HepG2 (cell line): ENCODE measurements around the gene BCAR3. TPM values are rescaled to one million over a fixed set of nuclear protein-coding genes. Genes with fewer than 3 reads are reported as not detected.

Source experiments
- ATAC-seq: fragments of 200-7000 bp; cut with Tn5 transposase; 3 replicates; pipeline ENCODE4 v1.9.1; 2020; ENCODE audit warnings: mild to moderate bottlenecking, moderate library complexity
- BruUV-seq: library from RNA; stranded (reverse); fragments of 400-500 nt; replicated peaks from 2 replicates; lab custom pipeline; 2021; lab: Mats Ljungman, UMichigan
- CTCF ChIA-PET: fragments of 300-600 bp; formaldehyde crosslinking; extraction: SDS; loops from one replicate; lab custom pipeline; 2021; ENCODE audit warnings: low total read pairs, inconsistent platforms, low intra/inter-chr PET ratio; lab: Yijun Ruan, JAX
- POLR2A ChIA-PET: fragments of 350-600 bp; sonication (Branson Sonifier 250); formaldehyde crosslinking; loops from one replicate; lab custom pipeline; 2020; ENCODE audit warnings: antibody characterized with exemption, inconsistent platforms; lab: Yijun Ruan, JAX
- DNase-seq: peaks from one replicate; pipeline ENCODE4 v3.0.0-alpha.2; 2015; ENCODE audit warnings: low spot score
- FAIRE-seq: peaks from 3 replicates; lab custom pipeline; 2011; peaks lifted over from hg19 to GRCh38; lab: Jason Lieb, UNC
- H2AFZ ChIP-seq: one replicate; pipeline ENCODE4 v1.6.1; 2011; ENCODE audit warnings: low read length, inconsistent platforms
- H3K27ac ChIP-seq: fragments of 300-600 bp; 3 replicates; pipeline ENCODE4 v1.8.0; 2011; ENCODE audit warnings: mixed run types, mild to moderate bottlenecking, mixed read lengths, low read length, inconsistent platforms; ENCODE audit not compliant: insufficient read depth; ENCODE audit errors: extremely low read length
- H3K27me3 ChIP-seq, 2 experiments: fragments of 200-600 bp in 1 of 2; 2 replicates in 1 of 2; 3 replicates in 1 of 2; pipeline versions ENCODE4 v1.6.0 to v1.8.0; 2011; ENCODE audit warnings: low read length in 2 of 2, mild to moderate bottlenecking in 2 of 2, moderate library complexity in 2 of 2, inconsistent platforms in 1 of 2; ENCODE audit not compliant: insufficient read depth in 2 of 2, control insufficient read depth in 1 of 2
- H3K36me3 ChIP-seq, 2 experiments: fragments of 200-600 bp in 1 of 2; replicated peaks in 1 of 2; 2 replicates in 1 of 2; 3 replicates in 1 of 2; pipeline versions ENCODE4 v1.5.1 to v1.8.0; 2011; ENCODE audit warnings: low read length in 2 of 2, inconsistent platforms in 1 of 2; ENCODE audit not compliant: insufficient read depth in 2 of 2, control insufficient read depth in 1 of 2
- H3K4me1 ChIP-seq: 2 replicates; pipeline ENCODE4 v1.5.1; 2012; ENCODE audit warnings: low read length, inconsistent platforms; ENCODE audit not compliant: insufficient read depth
- H3K4me2 ChIP-seq: 2 replicates; pipeline ENCODE4 v1.6.0; 2011; ENCODE audit warnings: low read depth, low read length, inconsistent platforms
- H3K4me3 ChIP-seq, 3 experiments: fragments of 200-600 bp in 1 of 3; sonication (generic), shearing (Covaris generic) in 1 of 3; replicated peaks in 1 of 3; 2 replicates each; pipeline ENCODE4 v1.5.1; 2011 to 2016; ENCODE audit warnings: low read length in 3 of 3, inconsistent platforms in 2 of 3, low read depth in 2 of 3, mild to moderate bottlenecking in 2 of 3, control low read depth in 1 of 3, mixed read lengths in 1 of 3; ENCODE audit not compliant: insufficient read depth in 1 of 3
- H3K79me2 ChIP-seq: one replicate; pipeline ENCODE4 v1.6.1; 2011; ENCODE audit warnings: low read length, inconsistent platforms; ENCODE audit not compliant: insufficient read depth
- H3K9ac ChIP-seq: 2 replicates; pipeline ENCODE4 v1.6.0; 2011; ENCODE audit warnings: mild to moderate bottlenecking, low read depth, low read length, inconsistent platforms; ENCODE audit not compliant: insufficient read depth
- H3K9me3 ChIP-seq: 2 replicates; pipeline ENCODE4 v1.5.1; 2012; ENCODE audit warnings: mild to moderate bottlenecking, low read length
- H4K20me1 ChIP-seq: 2 replicates; pipeline ENCODE4 v1.6.0; 2011; ENCODE audit warnings: inconsistent platforms, mild to moderate bottlenecking, low read length, moderate library complexity; ENCODE audit not compliant: insufficient read depth
- AHR ChIP-seq: IDR thresholded peaks from 2 replicates; pipeline ENCODE4 v1.6.1; 2018; ENCODE audit warnings: missing genetic modification reagents, missing compliant biosample characterization
- HNRNPH1 ChIP-seq: fragments of 200-400 bp; formaldehyde crosslinking; optimal IDR thresholded peaks from 2 replicates; pipeline ENCODE3; 2017; ENCODE audit warnings: mild to moderate bottlenecking, low read depth, low read length
- MAZ ChIP-seq, 2 experiments: sonication (generic) in 1 of 2; formaldehyde crosslinking in 1 of 2; IDR thresholded peaks; 2 replicates each; pipeline versions ENCODE4 v1.5.0 to v1.6.1; 2012 to 2020; ENCODE audit warnings: low read depth in 2 of 2, mild to moderate bottlenecking in 2 of 2, borderline replicate concordance in 1 of 2, improper control_type of control experiment in 1 of 2, low read length in 1 of 2, missing genetic modification reagents in 1 of 2, moderate library complexity in 1 of 2
- MIER2 ChIP-seq: IDR thresholded peaks from 2 replicates; pipeline ENCODE4 v1.6.1; 2016; ENCODE audit warnings: missing biosample characterization, missing genetic modification reagents
- NFIC ChIP-seq: IDR thresholded peaks from 2 replicates; pipeline ENCODE4 v1.6.1; 2012; ENCODE audit warnings: mild to moderate bottlenecking, low read length, inconsistent platforms
- RNF219 ChIP-seq: sonication (generic); formaldehyde crosslinking; IDR thresholded peaks from 2 replicates; pipeline ENCODE4 v1.5.0; 2020; ENCODE audit warnings: mild to moderate bottlenecking, missing genetic modification reagents
- TAF1 ChIP-seq: sonication (generic); formaldehyde crosslinking; IDR thresholded peaks from 2 replicates; pipeline ENCODE4 v1.4.0; 2020; ENCODE audit warnings: missing genetic modification reagents
- TAF15 ChIP-seq: fragments of 200-400 bp; formaldehyde crosslinking; IDR thresholded peaks from one replicate; pipeline ENCODE4 v1.6.1; 2018; ENCODE audit warnings: mild to moderate bottlenecking, low read depth, low read length; ENCODE audit not compliant: poor library complexity, severe bottlenecking
- ZMAT5 ChIP-seq: sonication (generic); formaldehyde crosslinking; IDR thresholded peaks from 2 replicates; pipeline ENCODE4 v1.5.0; 2020; ENCODE audit warnings: mild to moderate bottlenecking, low read depth, missing genetic modification reagents, borderline replicate concordance
- ZNF225 ChIP-seq: sonication (generic); formaldehyde crosslinking; IDR thresholded peaks from 2 replicates; pipeline ENCODE4 v1.4.0; 2020; ENCODE audit warnings: mild to moderate bottlenecking, missing genetic modification reagents
- ZNF496 ChIP-seq: sonication (generic); formaldehyde crosslinking; IDR thresholded peaks from 2 replicates; pipeline ENCODE4 v1.8.1; 2023; ENCODE audit warnings: mild to moderate bottlenecking, moderate library complexity, missing genetic modification reagents; ENCODE audit not compliant: insufficient replicate concordance
- ZNF597 ChIP-seq: sonication (generic); formaldehyde crosslinking; IDR thresholded peaks from 2 replicates; pipeline ENCODE4 v1.5.0; 2020; ENCODE audit warnings: missing genetic modification reagents
- ZNF839 ChIP-seq: sonication (generic); formaldehyde crosslinking; IDR thresholded peaks from 2 replicates; pipeline ENCODE4 v1.4.0; 2020; ENCODE audit warnings: missing genetic modification reagents, mild to moderate bottlenecking, borderline replicate concordance
- WGBS: methylation state at CpG from one replicate; pipeline ENCODE4 v1.1.6; 2017; ENCODE audit warnings: low lambda C conversion rate; 5-methylcytosine and 5-hydroxymethylcytosine counted together
- in situ Hi-C: cut with HindIII; loops from 2 replicates; pipeline ENCODE4 v1.10.0; 2017; ENCODE audit warnings: low pct_unique_long_range_greater_than_20kb; ENCODE audit not compliant: extremely low pct_ligation_motif_present
- intact Hi-C: fragments of 100-400 bp; cut with micrococcal nuclease; formaldehyde crosslinking; loops from one replicate; pipeline ENCODE4 v1.10.0; 2022; ENCODE audit not compliant: unreplicated experiment
- polyA plus RNA-seq, 8 experiments: library from polyadenylated mRNA; depleted of rRNA in 3 of 8; stranded (reverse) in 7 of 8; unstranded in 1 of 8; fragments of >200 nt; fragmentation: Illumina TruSeq in 4 of 8; extraction: Trizol in 4 of 8; gene quantifications; 2 replicates each; pipeline versions ENCODE4 v1.2.1 to v1.2.3, GENCODE V29; 2011 to 2016; ENCODE audit warnings: low read depth in 4 of 8, missing spikeins in 1 of 8, mixed read lengths in 1 of 8; ENCODE audit not compliant: insufficient read depth in 1 of 8
- total RNA-seq, 5 experiments: library from RNA; depleted of rRNA; stranded (reverse); fragments of >200 nt; fragmentation: Illumina TruSeq; extraction: Trizol; gene quantifications; 2 replicates each; pipeline ENCODE4 v1.2.3, GENCODE V29; 2016; ENCODE audit warnings: low read depth in 1 of 5

Gene BCAR3
- total and polyA plus RNA-seq, 2 of the 13 experiments (the other 11 are each of a cell fraction or from before 2014, with no cell fraction given), result 3.6 to 4.8 TPM

- intact Hi-C loops, result no loop called here
- POLR2A ChIA-PET, result interaction anchor here (0.8 kb wide), 1 partner anchor 29 kb away, joined by 3 read pairs; no protein-coding TSS in a partner anchor
Measured at GRCh38 chr1:93588206-93588605, 93.4 kb downstream of the BCAR3 start.

More at GRCh38 chr1:93588206-93588605, 93.4 kb downstream of the BCAR3 start:
- no peak overlapping the region for H3K4me3 ChIP-seq
- H3K4me1 ChIP-seq, result peaks cover 50% of the 10 kb centered on the region
- 95% methylated on average over 6 of the region's 6 CpGs for WGBS
- CTCF ChIA-PET, result no interaction called here
- in situ Hi-C loops, result no loop called here
- no peak overlapping the region for H3K27ac ChIP-seq
- H4K20me1 ChIP-seq, result no peaks in the 10 kb centered on the region
- H3K9me3 ChIP-seq, result no peaks in the 10 kb centered on the region
- H2AFZ ChIP-seq, result no peak overlapping the region
- H3K9ac ChIP-seq, result no peak overlapping the region
- no peak for DNase-seq
- no peak overlapping the region for H3K4me2 ChIP-seq
- H3K79me2 ChIP-seq, result peaks cover 11% of the 10 kb centered on the region
- no peaks in the 10 kb centered on the region; a peak in 1 of 5 replicates for H3K27me3 ChIP-seq
- peaks cover 3 to 33% of the 10 kb centered on the region in 2 experiments; a peak in 2 of 5 replicates for H3K36me3 ChIP-seq
- no TSS peak for BruUV-seq
- TF ChIP-seq ZNF496 (CRISPR knock-in tag), result no peak
- TF ChIP-seq MAZ (IDR thresholded peaks at IDR 0.05; ENCODE audit: borderline replicate concordance, low read depth, low read length), result no peak
- no peak for TF ChIP-seq MAZ (CRISPR knock-in tag; IDR thresholded peaks at IDR 0.05; ENCODE audit: low read depth)
- TF ChIP-seq MIER2 (CRISPR knock-in tag), result no peak
- no peak for TF ChIP-seq ZNF597 (CRISPR knock-in tag)
- TF ChIP-seq TAF15, result no peak
- no peak for TF ChIP-seq TAF1 (CRISPR knock-in tag)
- TF ChIP-seq ZNF225 (CRISPR knock-in tag), result no peak
- no peak for TF ChIP-seq ZNF839 (CRISPR knock-in tag)
- TF ChIP-seq HNRNPH1, result no peak
- no peak for TF ChIP-seq RNF219 (CRISPR knock-in tag)
- TF ChIP-seq NFIC, result no peak
- TF ChIP-seq AHR (CRISPR knock-in tag), result no peak
- no peak for TF ChIP-seq ZMAT5
- FAIRE-seq, result no peak
- no peak for ATAC-seq
